OCI-LY7 (cell line): ENCODE results near the gene MICAL3. TPM values are rescaled to one million over a fixed set of nuclear protein-coding genes. Genes with fewer than 3 reads are reported as not detected.
A peak's percentile ranks its signal among the peaks of the same experiment; 100 is the strongest.
"Not testable (repeated sequence)": the region's sequence is repeated elsewhere in the genome, so short reads cannot be mapped to it uniquely, and the experiment has no call there.

ENCODE experiments used
- BruUV-seq: library from RNA; stranded (reverse); fragments of 400-500 nt; replicated peaks from 2 replicates; lab custom pipeline; 2021; lab: Mats Ljungman, UMichigan
- CTCF ChIA-PET: fragments of 300-600 bp; sonication (Branson Sonifier 250); formaldehyde crosslinking; loops from one replicate; lab custom pipeline; 2022; ENCODE audit warnings: antibody characterized with exemption; ENCODE audit not compliant: unreplicated experiment; lab: Charles Lee
- POLR2A ChIA-PET: fragments of 300-600 bp; sonication (Branson Sonifier 250); formaldehyde crosslinking; loops from one replicate; lab custom pipeline; 2022; ENCODE audit warnings: antibody characterized with exemption; lab: Charles Lee
- DNase-seq: peaks from one replicate; pipeline ENCODE4 v3.0.0-alpha.2; 2015; ENCODE audit warnings: low spot score
- H2AFZ ChIP-seq: fragments of 200-600 bp; sonication (generic), shearing (Covaris generic); 2 replicates; pipeline ENCODE4 v1.6.1; 2014; ENCODE audit warnings: mild to moderate bottlenecking, antibody characterized with exemption, low read length, moderate library complexity
- H3K27ac ChIP-seq: fragments of 200-600 bp; sonication (generic); 2 replicates; pipeline ENCODE4 v1.5.1; 2014; ENCODE audit warnings: mixed run types, low read depth, mild to moderate bottlenecking, moderate library complexity, low read length, inconsistent platforms; ENCODE audit not compliant: poor library complexity, severe bottlenecking
- H3K36me3 ChIP-seq: fragments of 200-600 bp; sonication (generic); 2 replicates; pipeline ENCODE4 v1.6.1; 2014; ENCODE audit warnings: mild to moderate bottlenecking, antibody characterized with exemption, low read length, moderate library complexity, mixed read lengths; ENCODE audit not compliant: insufficient read depth
- H3K4me1 ChIP-seq: fragments of 200-600 bp; sonication (generic); 2 replicates; pipeline ENCODE4 v1.5.1; 2014; ENCODE audit warnings: mild to moderate bottlenecking, low read length; ENCODE audit not compliant: insufficient read depth, poor library complexity, severe bottlenecking
- H3K4me2 ChIP-seq: fragments of 200-600 bp; sonication (generic); 2 replicates; pipeline ENCODE4 v1.6.1; 2014; ENCODE audit warnings: mild to moderate bottlenecking, low read length
- H3K4me3 ChIP-seq: fragments of 200-600 bp; sonication (generic); 2 replicates; pipeline ENCODE4 v1.5.1; 2014; ENCODE audit warnings: mild to moderate bottlenecking, low read depth, low read length; ENCODE audit not compliant: poor library complexity, severe bottlenecking
- H3K79me2 ChIP-seq: fragments of 200-600 bp; sonication (generic); 2 replicates; pipeline ENCODE4 v1.6.1; 2016; ENCODE audit warnings: low read depth, mild to moderate bottlenecking, low read length, moderate library complexity, mixed read lengths; ENCODE audit not compliant: insufficient read depth
- H3K9me2 ChIP-seq: fragments of 200-600 bp; sonication (generic); 2 replicates; pipeline ENCODE4 v1.6.1; 2016; ENCODE audit warnings: mild to moderate bottlenecking, low read length, mixed read lengths; ENCODE audit not compliant: insufficient read depth
- H3K9me3 ChIP-seq: fragments of 200-600 bp; sonication (generic); 2 replicates; pipeline ENCODE4 v1.6.1; 2014; ENCODE audit warnings: mild to moderate bottlenecking, mixed run types, low read length, mixed read lengths
- H4K20me1 ChIP-seq: fragments of 200-600 bp; sonication (generic); 2 replicates; pipeline ENCODE4 v1.6.1; 2014; ENCODE audit warnings: mild to moderate bottlenecking, antibody characterized with exemption, low read length, moderate library complexity, mixed read lengths; ENCODE audit not compliant: insufficient read depth
- EZH2phosphoT487 ChIP-seq: fragments of 200-600 bp; sonication (generic); IDR thresholded peaks from 2 replicates; pipeline ENCODE4 v1.6.1; 2018; ENCODE audit warnings: low read depth, borderline replicate concordance, mild to moderate bottlenecking, mixed run types, antibody characterized with exemption, low read length, moderate library complexity, mixed read lengths
- intact Hi-C: fragments of 100-400 bp; cut with micrococcal nuclease; formaldehyde crosslinking; loops from one replicate; pipeline ENCODE4 v1.10.0; 2022; ENCODE audit not compliant: unreplicated experiment
- total RNA-seq, 2 experiments: library from RNA; depleted of rRNA in 1 of 2; stranded (reverse); fragments of >200 nt in 1 of 2; shearing (Covaris generic) in 1 of 2; gene quantifications; 2 replicates each; pipeline ENCODE4 v1.2.3, GENCODE V29; 2014 to 2022
- TF ChIP-seq, protein P1 (sequence below): fragments of 200-600 bp; sonication (generic); conservative IDR thresholded peaks from 2 replicates; pipeline ENCODE4 v1.5.1; 2014; ENCODE audit warnings: mild to moderate bottlenecking, antibody characterized with exemption, low read length, moderate library complexity, mixed read lengths

The MICAL3 gene
- total RNA-seq, 2 experiments from 2014 or later, result 80.9 to 210 TPM

DNA sequence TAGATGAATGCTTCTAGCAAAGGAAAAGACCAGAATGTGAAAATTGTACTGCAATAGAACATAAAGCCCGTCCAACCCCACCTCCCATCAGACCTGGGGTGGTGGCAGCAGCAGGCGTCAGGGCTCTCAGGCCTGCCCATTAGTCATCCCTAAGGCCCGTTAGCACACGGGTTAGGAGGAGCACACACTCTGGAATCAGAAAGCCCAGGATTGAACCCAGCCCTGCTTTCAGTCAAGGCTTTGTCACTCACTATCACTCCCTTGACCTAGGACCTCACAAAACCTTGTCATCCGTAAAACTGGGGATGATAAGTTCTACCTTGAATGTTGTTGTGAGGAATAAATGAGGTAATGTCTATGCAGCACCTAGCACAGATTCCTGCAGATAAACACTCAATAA lies 26.9 kb downstream of the MICAL3 start:
- CTCF ChIA-PET, result interaction anchor here (1.3 kb wide), 1 partner anchor 78 kb away, joined by 6 read pairs; no protein-coding TSS in a partner anchor
- TF ChIP-seq, protein P1, sequence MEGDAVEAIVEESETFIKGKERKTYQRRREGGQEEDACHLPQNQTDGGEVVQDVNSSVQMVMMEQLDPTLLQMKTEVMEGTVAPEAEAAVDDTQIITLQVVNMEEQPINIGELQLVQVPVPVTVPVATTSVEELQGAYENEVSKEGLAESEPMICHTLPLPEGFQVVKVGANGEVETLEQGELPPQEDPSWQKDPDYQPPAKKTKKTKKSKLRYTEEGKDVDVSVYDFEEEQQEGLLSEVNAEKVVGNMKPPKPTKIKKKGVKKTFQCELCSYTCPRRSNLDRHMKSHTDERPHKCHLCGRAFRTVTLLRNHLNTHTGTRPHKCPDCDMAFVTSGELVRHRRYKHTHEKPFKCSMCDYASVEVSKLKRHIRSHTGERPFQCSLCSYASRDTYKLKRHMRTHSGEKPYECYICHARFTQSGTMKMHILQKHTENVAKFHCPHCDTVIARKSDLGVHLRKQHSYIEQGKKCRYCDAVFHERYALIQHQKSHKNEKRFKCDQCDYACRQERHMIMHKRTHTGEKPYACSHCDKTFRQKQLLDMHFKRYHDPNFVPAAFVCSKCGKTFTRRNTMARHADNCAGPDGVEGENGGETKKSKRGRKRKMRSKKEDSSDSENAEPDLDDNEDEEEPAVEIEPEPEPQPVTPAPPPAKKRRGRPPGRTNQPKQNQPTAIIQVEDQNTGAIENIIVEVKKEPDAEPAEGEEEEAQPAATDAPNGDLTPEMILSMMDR, result no peak
- no peak for TF ChIP-seq EZH2phosphoT487
- DNase-seq, result no peak

DNA sequence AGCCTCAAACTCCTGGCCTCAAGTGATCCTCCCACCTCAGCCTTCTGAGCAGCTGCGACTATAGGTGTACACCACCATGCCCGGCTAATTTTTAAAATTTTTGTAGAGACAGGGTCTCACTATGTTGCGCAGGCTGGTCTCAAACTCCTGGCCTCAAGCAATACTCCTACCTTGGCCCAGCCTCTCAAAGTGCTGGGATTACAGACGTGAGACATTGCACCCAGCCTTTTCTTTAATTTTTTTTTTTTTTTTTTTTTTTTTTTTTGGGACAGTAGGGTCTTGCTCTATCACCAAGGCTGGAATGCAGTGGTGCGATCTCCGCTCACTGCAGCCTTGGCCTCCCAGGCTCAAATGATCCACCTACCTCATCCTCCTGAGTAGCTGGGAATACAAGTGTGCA lies 29.1 kb downstream of the MICAL3 start:
- Histone ChIP-seq H3K4me2 (peak overlapping the region; percentile 90), H3K4me3 (peak overlapping the region; percentile 54), H3K4me1 (peaks cover 95% of the 10 kb centered on the region), H3K36me3 (peaks cover 33% of the 10 kb centered on the region), H3K27ac (peak overlapping the region; percentile 96), H4K20me1 (peaks cover 36% of the 10 kb centered on the region), H3K79me2 (peaks cover 96% of the 10 kb centered on the region)
- BruUV-seq, H3K9me3 ChIP-seq, H2AFZ ChIP-seq, H3K9me2 ChIP-seq, CTCF ChIA-PET, intact Hi-C loops, DNase-seq: not testable (repeated sequence)
- POLR2A ChIA-PET, result interaction anchor here (0.7 to 2.3 kb wide), 3 partner anchors 71 to 78 kb away, joined by 3 to 7 read pairs (median 4); no protein-coding TSS in a partner anchor

More for the DNA sequence above, 26.9 kb downstream of the MICAL3 start:
- peaks cover 28% of the 10 kb centered on the region for H3K36me3 ChIP-seq
- intact Hi-C loops, result no loop called here
- peaks cover 22% of the 10 kb centered on the region; the same call in 1 of the 2 replicates for H4K20me1 ChIP-seq
- peak overlapping the region; percentile 96 for H3K27ac ChIP-seq
- BruUV-seq, result TSS peak; percentile 32
- POLR2A ChIA-PET, result interaction anchor here (1.0 to 1.7 kb wide), 5 partner anchors 17 to 79 kb away, joined by 3 to 12 read pairs (median 4); partner anchors contain the start of gene PEX26
- peak overlapping the region; percentile 61 for H3K4me3 ChIP-seq
- no peaks in the 10 kb centered on the region for H3K9me2 ChIP-seq
- no peaks in the 10 kb centered on the region for H3K9me3 ChIP-seq
- H2AFZ ChIP-seq, result no peak overlapping the region
- H3K4me1 ChIP-seq, result peaks cover 79% of the 10 kb centered on the region
- peak overlapping the region; percentile 69 for H3K4me2 ChIP-seq
- H3K79me2 ChIP-seq, result peaks cover 96% of the 10 kb centered on the region

DNA sequence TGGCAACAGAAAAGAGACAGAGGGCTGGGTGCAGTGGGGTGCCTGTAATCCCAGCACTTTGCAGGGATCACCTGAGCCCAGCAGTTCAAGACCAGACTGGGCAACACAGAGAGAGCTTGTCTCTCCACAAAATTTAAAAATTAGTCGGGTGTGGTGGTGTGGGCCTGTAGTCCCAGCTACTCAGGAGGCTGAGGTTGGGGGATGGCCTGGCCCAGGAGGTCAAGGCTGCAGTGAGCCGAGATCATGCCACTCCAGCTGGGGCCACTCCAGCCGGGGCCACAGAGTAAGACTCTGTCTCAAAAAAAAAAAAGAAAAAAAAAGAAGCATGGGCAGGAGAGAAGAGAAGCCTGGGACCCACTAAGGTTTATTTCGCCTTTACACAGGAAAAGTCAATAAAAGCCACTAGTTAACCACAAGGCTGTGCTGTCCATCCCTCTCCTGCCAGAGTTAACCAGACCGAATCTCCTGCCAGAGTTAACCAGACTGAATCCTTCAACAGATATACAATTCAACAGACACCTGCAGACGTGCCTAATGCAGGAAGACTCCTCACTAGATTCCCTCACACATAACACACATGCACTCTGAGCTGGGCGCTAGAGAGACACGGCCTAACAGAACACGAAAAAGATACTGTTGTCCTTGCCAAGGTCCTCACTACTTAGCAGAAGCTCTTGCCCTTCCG lies 29.8 kb downstream of the MICAL3 start:
- CTCF ChIA-PET, result no interaction called here
- peak; percentile 89 for DNase-seq
- Histone ChIP-seq H4K20me1 (peaks cover 38% of the 10 kb centered on the region), H3K79me2 (peaks cover 96% of the 10 kb centered on the region), H3K4me1 (peaks cover 97% of the 10 kb centered on the region), H3K9me2 (no peaks in the 10 kb centered on the region), H3K36me3 (peaks cover 28% of the 10 kb centered on the region), H3K9me3 (no peaks in the 10 kb centered on the region), H3K4me2 (peak overlapping the region; percentile 90), H2AFZ (no peak overlapping the region), H3K4me3 (peak overlapping the region; percentile 62), H3K27ac (peak overlapping the region; percentile 96)
- intact Hi-C loops, result loop anchor here (5.0 kb wide), 1 partner anchor 72 kb away; no protein-coding TSS in a partner anchor
- BruUV-seq, result no TSS peak
- TF ChIP-seq, protein P1, result peak; percentile 47
- TF ChIP-seq EZH2phosphoT487, result no peak
- POLR2A ChIA-PET, result interaction anchor here (0.6 to 2.3 kb wide), 5 partner anchors 30 to 96 kb away, joined by 3 to 7 read pairs (median 3); no protein-coding TSS in a partner anchor

DNA sequence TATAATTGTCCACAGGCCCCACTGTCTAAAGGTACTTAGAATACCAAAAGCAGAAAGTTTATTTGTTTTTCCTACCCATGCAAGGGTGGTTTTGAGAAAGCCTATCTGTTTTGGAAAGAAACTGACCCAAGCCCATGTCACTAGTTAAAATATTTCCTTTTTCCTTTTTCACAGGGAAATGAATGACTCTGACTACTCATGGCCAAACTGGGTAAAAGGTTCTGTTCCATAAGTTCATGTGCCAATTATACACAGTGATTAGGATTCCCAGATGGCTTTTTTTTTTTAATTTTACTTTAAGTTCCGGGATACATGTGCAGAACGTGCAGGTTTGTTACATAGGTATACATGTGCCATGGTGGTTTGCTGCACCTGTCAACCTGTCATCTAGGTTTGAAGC lies 31.4 kb downstream of the MICAL3 start:
- Histone ChIP-seq H3K79me2 (peaks cover 96% of the 10 kb centered on the region), H3K4me1 (peaks cover 97% of the 10 kb centered on the region), H4K20me1 (peaks cover 39% of the 10 kb centered on the region), H3K27ac (peak overlapping the region; percentile 96), H3K4me2 (peak overlapping the region; percentile 90), H3K4me3 (peak overlapping the region; percentile 62), H3K36me3 (peaks cover 32% of the 10 kb centered on the region; the same call in 1 of the 2 replicates)
- intact Hi-C loops, result loop anchor here (5.0 kb wide), 1 partner anchor 71 kb away; no protein-coding TSS in a partner anchor
- CTCF ChIA-PET, DNase-seq, H3K9me3 ChIP-seq, POLR2A ChIA-PET, H3K9me2 ChIP-seq, BruUV-seq, H2AFZ ChIP-seq: not testable (repeated sequence)
